Stimulated activated CD4-positive, alpha-beta T cell treated with anti-CD3 and anti-CD28 coated beads, Interleukin-12 subunit alpha, Interleukin-12 subunit beta, amount 100 ng/mL, for 24 hours (primary cell): Measurements from ENCODE around the gene POU2AF3.
"Not testable (repeated sequence)": the region's sequence is repeated elsewhere in the genome, so short reads cannot be mapped to it uniquely, and the experiment has no call there.

ENCODE experiments used
- DNase-seq, 2 experiments: peaks; one replicate each; pipeline ENCODE4 v3.0.0-alpha.2; 2020; ENCODE audit warnings: low read depth in 2 of 2

Gene POU2AF3

DNA sequence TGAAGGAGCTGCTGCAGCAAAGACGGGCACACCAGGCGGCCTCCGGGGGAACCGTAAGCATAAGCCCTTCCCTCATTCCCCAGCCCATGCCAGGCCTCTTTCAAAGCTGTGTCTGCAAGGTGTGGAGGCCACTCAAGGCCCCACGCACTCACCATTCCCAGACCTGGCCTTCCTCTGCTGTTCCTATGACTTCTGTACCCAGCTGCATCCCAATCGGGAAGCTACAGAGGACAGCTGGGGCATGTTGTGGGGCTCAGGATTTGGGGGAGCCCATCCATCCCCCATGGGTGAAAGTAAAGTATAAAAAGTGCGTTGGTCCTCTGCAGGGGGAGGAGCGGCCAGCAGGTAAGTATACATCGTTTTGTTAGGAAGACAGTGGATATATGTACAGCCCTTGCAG is 2.2 kb downstream of the POU2AF3 start:
- DNase-seq, result no peak

DNA sequence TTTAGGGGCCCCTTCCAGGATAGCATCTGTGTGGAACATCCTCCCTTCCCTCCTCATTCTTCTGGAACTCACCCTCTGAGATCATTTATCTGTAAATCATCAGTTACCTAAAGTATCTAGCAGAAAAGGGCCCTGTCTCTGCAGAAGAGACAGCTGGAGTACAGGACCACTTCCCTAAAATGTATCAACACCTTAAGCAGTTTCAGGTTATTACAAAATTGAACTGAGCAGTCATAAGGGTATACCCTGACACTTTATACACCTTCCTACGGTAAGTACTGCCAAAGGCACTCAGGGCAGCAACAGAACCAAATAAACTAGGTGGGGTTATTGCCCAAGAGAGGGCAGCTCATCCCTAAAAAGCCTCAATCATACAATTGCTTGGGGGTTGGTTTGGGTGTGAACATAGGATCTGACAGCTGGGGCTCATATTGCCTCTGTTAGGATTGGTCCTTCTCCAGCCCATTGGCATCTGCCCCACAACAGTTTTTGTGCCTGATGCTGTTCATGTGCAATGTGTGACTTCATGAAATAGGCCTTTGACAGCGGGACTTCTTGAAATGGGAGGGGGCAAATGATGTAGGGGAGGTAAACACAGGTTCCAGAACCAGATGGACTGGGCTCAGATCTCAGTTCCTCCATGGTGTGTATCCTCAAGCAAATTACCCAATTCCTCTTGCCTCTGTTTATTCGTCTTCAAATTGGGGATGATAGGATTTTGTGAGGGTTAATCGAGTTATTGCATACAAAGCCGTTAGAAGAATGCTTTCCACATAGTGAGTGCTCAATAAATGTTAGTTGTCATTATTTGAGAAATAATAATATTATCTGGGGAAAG is 2.9 kb downstream of the POU2AF3 start:
- no peak for DNase-seq

DNA sequence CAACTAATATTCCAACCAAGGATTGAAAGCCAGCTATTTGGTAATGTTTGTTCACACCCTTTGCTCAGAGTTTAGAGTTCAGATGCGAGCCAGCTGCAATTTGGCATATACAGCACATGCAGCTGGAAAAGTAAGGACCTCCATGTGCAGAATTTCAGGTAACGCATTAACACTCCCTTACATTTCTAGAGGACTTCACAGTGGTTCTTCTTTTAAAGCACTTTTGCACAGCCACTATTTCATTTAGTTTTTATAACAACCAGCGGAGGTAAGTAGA is 3.4 kb downstream of the POU2AF3 start:
- DNase-seq, result no peak

DNA sequence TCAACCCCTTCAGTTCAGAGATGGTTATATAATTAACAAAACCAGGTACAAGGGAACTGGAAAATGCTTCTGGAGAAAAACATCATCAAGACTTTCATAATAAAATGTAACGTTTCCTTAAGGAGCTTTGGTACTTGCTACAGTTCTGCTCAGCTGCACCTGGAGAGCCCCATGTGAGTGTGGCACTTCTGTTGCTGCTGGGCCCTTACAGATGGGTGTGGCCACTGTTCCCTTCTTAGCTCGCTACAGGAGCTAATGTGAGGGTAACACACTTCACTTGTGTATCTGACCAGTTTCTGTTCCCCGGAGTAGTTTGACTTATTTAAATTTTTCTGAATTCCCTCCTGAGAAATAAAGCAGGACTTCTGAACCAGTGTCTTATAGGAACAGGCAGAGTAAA is 4.0 kb downstream of the POU2AF3 start:
- no peak for DNase-seq

DNA sequence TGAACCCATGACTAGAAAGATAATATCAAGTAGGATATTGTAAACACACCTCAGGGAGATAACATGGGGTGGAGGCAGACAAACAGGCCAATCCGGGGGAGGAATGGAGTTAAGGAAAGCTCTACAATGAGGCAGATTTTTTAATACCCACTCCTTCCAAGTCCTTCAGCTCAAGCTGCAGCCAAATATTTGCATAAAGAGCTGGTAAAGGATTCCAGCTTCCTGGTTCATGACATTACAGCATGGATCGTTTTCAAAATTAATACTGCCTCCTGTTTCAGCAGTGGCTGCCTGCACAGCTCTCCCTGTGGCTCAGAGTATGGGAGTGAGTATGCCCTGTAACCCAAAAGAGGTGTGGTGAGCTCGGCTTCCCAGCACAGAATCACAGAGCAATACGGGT is 5.1 kb downstream of the POU2AF3 start:
- DNase-seq, result no peak

DNA sequence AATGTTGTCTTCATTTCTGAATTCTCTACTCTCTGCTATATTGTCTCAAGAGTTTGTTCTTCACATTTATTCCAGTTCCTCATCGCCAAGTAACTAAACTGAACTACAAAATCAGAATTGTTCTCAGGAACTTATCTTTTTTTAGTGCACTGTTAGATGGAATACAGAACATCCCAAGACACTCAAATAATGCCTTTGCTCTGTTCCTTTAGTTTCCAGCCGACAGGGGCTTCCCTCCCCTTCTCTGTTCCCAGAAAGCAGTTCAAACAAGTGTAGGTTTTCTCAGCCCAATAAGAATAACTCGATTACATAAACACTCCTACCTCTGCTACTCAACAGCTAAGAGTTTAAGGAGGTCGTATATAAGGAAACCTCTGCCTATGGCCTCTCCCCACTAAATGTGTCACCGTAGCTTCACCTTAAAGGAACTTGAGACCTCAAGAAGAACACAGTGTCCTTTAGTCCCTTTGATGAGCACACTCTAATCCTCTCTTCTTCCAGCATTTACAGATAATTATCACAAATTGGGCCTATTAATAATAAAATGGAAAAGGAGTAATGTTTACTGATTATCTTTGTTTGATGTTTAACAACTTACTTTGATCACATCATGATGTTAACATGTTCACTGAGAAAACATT is 6.9 kb downstream of the POU2AF3 start:
- DNase-seq, result no peak

DNA sequence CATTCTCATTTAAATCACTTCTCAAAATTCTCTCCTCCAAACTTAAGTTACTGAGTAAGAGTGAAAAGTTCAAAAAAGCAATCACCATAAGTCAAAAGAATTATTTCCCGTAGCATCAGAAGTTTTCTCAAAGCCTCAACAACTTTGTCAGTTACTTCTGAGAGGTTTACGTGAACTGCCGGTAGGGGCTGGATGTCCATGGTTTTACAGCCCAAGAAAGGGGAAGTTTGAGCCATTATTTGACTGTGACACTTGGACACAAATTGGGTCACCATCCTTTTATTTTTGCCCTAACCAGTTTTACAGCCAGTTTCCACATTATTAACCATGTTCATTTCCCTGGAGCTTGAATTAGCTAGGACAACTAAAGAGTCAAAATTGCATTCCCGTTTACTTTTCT is 7.5 kb downstream of the POU2AF3 start:
- no peak for DNase-seq

DNA sequence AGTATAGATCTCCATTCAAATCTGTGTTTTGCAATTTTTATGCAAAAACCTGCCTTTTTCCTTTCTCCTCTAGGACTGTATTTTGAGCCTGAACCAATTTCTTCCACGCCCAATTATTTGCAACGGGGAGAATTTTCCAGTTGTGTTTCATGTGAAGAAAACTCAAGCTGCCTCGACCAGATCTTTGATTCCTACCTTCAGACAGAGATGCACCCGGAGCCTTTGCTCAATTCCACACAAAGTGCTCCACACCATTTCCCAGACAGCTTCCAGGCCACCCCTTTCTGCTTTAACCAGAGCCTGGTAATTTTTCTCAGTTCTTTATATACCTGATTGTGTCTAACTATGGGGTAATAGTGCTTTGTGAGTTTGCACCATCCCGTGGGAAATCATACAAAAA is 8.0 kb downstream of the POU2AF3 start:
- no peak for DNase-seq

DNA sequence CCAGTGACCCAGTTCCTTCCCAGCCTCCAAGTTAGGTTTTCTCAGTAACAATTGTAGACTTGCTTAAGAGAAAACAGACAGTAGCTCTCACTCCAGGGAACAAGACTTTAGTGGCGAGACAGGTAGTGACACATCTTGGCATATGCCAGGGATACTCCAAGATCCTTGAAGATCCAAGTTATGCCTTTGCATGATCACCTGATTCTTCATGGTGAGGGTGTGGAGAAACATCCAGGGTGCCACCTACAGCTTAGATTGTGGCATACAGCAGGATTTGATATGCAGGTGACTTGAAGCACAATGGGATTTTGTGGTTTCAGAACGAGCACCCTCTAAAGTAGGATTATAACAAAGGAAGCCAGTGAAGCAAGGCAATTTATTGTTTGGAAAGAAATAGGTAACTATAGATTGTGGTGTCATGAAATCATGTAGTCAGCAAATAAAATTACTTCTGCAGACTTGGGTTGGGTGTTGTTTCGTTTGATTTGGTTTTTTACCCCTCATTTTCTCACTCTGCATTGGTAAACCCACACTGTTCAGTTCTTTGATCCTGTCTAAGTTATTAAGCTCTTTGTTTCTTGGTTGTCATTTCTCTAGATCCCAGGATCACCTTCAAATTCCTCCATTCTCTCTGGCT is 9.2 kb downstream of the POU2AF3 start:
- no peak for DNase-seq

DNA sequence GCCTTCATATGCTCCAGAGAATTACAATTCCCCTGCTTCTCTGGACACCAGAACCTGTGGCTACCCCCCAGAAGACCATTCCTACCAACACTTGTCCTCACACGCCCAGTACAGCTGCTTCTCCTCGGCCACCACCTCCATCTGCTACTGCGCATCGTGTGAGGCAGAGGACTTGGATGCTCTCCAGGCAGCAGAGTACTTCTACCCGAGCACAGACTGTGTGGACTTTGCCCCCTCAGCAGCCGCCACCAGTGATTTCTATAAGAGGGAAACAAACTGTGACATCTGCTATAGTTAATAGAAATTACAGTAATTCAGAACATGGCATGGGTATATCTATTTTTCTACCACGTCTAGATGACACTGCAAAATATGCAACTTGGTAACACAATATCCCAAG is 9.8 kb downstream of the POU2AF3 start:
- DNase-seq, result no peak

DNA sequence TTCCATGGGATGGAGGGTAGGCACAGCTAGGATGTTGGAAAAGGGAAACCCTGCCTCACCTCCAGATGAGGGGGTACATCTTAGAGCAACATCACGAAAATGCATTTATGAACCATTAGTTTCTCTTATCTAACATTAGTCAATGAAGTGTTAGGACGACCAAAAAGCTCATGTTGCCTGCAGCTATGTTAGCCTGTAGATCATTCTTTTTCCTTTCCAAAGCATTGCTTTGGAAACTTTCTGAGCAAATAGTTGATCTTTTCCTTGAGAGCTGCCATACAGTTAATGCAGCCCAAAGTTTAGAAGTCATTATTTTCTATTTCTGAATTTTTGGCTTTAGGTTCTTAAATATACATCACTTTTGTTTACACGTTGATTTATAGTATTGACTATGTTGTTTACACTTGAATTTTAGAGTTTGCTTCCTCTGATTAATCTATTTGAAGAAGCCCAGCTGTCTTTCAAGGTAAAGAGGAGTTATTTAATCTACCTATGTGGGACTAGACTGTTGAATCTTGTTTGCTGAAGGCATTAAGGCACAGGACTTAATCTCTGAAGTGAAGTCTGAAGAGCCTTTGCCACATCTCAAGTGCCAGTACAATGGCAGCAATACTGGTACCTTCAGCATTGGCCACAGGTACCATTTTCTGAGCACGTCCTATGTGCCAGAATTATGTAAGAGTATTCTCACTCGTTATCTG is 11.0 kb downstream of the POU2AF3 start:
- no peak for DNase-seq

DNA sequence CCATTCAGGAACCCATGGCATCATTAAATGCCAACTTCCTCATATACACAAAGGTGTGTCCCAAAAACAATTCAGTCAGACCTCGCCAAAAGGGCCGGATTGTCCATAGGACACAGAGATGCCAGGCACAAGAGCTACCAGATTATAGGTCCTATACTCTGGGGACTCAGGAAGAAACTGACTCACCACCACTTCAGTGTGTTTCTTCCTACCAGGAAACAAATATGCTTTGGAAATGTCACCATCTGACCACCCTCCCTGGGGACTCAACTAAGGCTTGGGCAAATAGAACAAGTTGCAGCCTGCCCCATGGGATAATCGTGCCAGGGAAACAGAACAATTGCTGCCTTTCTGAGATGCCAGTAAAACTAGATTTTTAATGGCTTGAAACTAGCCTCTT is 11.7 kb downstream of the POU2AF3 start:
- no peak for DNase-seq

DNA sequence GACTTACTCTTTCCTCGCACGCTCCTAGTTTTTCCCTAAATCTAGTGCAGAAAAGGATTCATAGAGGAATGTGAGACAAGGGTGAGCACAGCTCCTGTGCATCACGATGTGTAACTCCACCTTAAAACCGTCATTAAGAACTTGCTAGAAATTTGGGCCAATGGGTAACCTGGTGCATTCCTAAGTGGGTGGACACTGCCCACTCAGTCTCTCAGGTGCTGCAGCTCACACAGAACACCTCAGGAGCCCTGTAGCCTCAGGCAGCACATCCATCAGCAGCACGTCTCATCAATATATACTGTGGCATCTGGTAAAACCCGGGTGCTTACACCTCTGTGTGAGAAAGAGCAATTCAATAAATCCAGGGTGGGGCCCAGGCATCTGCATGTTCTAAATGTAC is 12.4 kb downstream of the POU2AF3 start:
- DNase-seq, result no peak

DNA sequence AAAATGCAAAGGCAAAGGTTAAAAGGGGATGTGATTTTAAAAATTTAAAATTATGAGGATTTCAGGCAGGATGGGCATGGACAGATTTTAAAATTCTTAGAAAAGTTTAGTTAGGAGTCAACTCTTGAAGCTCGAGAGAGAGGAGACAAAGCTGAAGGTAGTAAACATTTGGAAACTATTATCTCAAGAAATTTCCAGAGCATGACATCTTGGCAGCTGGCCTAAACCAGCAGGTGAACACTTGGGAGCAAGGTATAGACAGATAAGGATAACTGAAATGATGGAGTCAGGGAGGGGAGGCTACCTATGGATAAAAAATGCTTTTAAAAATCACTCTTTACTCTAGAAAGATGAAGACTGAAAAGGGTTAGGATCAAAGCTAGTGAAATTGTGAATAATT is 13.7 kb downstream of the POU2AF3 start:
- no peak for DNase-seq

DNA sequence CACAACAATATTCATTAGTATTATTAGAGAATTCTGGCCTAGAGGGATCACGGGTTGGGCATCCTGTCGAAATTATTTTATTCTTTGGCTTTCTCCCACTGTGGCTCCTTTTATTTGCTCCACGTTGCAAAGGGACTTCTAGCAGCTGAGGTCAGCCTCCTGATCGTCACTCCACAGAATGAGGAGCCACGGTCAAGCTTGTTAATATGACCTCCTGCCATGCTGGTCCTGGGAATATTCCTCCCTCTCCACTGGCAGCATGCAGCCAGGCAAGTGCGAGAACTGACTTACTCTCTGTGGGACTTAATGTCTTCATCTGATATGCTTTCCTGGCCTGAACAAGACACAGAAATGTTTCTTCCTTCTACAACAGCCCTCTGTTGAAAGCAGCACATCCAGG is 20.9 kb downstream of the POU2AF3 start:
- DNase-seq, result no peak

DNA sequence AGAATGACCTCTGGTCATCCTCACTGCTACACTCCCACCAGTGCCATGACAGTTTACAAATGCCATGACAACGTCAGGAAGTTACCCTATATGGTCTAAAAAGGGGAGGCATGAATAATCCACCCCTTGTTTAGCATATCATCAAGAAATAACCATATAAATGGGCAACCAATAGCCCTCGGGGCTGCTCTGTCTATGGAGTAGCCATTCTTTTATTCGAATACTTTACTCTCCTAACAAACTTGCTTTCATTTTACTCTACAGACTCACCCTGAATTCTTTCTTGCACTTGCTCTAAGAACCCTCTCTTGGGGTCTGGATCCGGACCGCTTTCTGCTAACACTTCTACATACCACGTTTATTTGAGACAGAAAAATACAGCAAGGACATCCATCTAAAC is 21.9 kb downstream of the POU2AF3 start:
- DNase-seq, result not testable (repeated sequence)

DNA sequence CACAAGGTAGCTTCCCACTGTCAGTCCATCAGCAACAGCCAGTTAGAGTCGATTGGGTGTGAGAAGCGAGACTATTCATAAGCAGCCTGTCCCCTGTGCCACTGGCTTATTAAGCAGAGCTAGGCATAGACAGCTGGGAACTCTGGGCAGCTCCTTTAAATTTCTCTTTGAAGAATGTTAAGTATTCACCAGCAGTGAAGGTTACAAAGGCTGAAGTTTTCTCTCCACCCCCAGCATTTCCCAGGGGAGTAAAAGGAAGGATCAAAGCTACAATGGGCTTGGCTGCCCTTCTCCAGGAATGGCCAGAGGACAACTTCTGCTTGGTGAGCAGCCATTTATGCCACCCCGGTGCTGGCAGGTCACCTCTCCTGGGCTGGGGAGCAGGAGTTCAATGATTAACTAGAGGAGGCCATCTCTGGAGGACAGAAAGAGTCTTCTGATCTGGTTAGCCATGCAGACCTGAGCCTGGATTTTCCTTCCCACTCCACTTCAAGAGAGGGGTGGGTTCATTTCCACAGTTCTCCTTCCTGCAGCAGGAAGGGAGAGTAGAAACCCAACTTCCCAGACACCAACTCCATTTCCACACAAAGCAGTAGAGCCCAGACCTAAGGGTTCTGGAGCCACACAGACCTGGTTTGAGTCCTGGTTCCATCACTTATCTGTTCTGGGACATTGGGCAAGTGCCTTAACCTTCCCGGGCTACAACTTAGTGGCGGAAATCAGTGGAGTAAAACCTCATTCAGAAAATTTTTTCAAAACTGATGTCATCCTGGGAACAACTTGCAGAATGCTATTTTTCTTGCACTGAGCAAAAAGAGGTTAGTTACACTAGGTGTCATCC is 22.6 kb downstream of the POU2AF3 start:
- no peak for DNase-seq

DNA sequence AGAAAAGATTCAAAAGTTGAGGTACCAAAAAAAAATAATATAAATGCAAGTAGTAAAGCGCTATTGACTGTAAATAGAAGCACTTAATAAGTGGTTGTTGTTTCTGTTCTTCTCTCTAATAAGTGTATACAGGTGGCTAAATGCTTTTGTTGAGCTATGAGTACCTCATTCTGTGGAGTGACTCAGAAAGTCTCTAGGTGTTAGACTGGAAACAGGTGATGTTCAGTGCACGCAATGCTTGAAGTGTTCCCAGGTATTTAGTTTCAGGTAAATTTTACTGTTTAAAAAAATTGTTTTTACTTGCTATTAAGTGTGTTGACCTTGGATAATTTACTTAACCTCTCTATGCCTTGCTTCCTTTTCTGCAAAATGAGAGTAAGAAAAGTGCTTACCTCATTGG is 24.2 kb downstream of the POU2AF3 start:
- no peak for DNase-seq

DNA sequence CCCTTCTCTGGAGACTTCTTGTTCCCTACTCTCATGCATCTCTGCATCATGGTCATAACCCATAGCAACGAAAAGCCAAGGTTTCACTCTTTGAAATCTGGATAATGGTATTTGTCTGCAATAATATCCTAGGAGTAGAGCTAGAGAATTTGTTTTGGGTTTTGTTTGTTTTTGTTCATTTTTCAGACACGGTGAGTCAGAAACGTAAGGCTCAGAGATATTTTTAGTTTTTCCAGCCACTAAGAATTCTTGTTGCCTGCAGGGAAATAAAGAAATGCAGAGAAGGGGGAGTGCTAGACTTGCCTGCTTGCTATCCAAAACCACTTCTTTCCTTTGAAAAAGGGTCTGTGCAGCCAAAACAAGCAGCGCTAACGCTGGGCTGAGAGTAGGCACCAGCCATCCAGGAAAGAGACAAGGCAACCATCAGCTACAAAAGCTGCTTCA is 26.0 kb downstream of the POU2AF3 start:
- no peak for DNase-seq

DNA sequence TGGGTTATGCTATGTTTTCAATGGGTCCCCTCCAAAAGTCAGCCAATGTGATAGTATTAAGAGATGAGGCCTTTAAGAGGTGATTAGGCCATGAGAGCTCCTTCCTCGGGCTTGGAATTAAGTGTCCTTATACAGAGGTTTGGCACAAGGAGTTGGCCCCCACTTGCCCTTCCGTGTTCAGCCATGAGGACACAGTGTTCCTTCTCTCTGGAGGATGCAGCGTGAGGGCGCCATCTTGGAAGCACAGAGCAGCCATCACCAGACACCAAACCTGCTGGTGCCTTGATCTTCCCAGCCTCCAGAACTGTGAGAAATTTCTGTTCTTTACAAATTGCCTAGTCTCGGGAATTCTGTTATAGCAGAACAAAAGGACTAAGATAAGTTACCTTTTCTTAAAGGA is 26.9 kb downstream of the POU2AF3 start:
- no peak for DNase-seq

DNA sequence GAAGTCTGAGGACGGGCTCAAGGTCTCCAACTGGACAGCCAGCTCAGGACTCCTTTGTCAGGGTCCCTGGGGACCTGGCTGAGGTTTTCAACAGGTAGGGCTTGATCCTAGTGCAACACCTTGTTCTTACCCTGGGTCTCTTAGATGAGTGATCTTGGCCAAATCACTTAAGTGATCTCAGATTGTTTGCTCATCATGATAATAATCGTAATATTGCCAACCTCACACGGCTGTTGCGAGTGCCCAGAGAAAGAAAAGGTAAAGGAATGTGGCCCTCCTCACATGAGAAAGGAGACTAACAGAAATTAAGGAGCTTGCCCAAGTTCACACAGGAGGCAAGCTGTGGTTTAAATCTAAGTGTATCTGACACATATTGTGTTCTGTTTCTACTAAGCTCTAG is 28.5 kb downstream of the POU2AF3 start:
- DNase-seq, result no peak
